HEK293 (cell line): ENCODE measurements around the gene ITPA.

ENCODE experiments used
- EGR2 ChIP-seq: fragments of 450-650 bp; formaldehyde crosslinking; IDR thresholded peaks from 2 replicates; pipeline ENCODE4 v1.5.1; 2016; ENCODE audit warnings: low read depth, missing biosample characterization, missing genetic modification characterization
- HOXC10 ChIP-seq: sonication (generic); formaldehyde crosslinking; IDR thresholded peaks from 2 replicates; pipeline ENCODE4 v1.8.1; 2023; ENCODE audit warnings: mild to moderate bottlenecking, missing genetic modification reagents
- HOXD13 ChIP-seq: sonication (generic); formaldehyde crosslinking; IDR thresholded peaks from 2 replicates; pipeline ENCODE4 v1.8.0; 2022; ENCODE audit warnings: missing genetic modification reagents, borderline replicate concordance
- OVOL3 ChIP-seq: fragments of 450-650 bp; formaldehyde crosslinking; IDR thresholded peaks from 2 replicates; pipeline ENCODE4 v1.5.1; 2016; ENCODE audit warnings: missing biosample characterization, missing genetic modification characterization
- PATZ1 ChIP-seq: fragments of 450-650 bp; formaldehyde crosslinking; IDR thresholded peaks from 2 replicates; pipeline ENCODE4 v1.5.1; 2016; ENCODE audit warnings: missing biosample characterization, missing genetic modification characterization
- PRDM4 ChIP-seq: fragments of 450-650 bp; formaldehyde crosslinking; IDR thresholded peaks from 2 replicates; pipeline ENCODE4 v1.5.1; 2017; ENCODE audit warnings: missing biosample characterization, missing genetic modification characterization
- RBAK ChIP-seq: fragments of 450-650 bp; formaldehyde crosslinking; IDR thresholded peaks from 2 replicates; pipeline ENCODE4 v1.5.1; 2016; ENCODE audit warnings: missing biosample characterization, missing genetic modification characterization
- REST ChIP-seq: fragments of 450-650 bp; formaldehyde crosslinking; IDR thresholded peaks from 2 replicates; pipeline ENCODE4 v1.5.1; 2016; ENCODE audit warnings: missing biosample characterization, missing genetic modification characterization
- SCRT2 ChIP-seq: fragments of 450-650 bp; formaldehyde crosslinking; IDR thresholded peaks from 2 replicates; pipeline ENCODE4 v1.5.1; 2016; ENCODE audit warnings: missing biosample characterization, missing genetic modification characterization
- TRIM28 ChIP-seq: IDR thresholded peaks from 2 replicates; pipeline ENCODE4 v1.6.1; 2011; ENCODE audit warnings: low read length, control low read depth, borderline replicate concordance
- TSHZ1 ChIP-seq: fragments of 450-650 bp; formaldehyde crosslinking; IDR thresholded peaks from 2 replicates; pipeline ENCODE4 v1.5.1; 2016; ENCODE audit warnings: missing biosample characterization, missing genetic modification characterization, borderline replicate concordance
- YY2 ChIP-seq: fragments of 450-650 bp; formaldehyde crosslinking; IDR thresholded peaks from 2 replicates; pipeline ENCODE4 v1.5.1; 2016; ENCODE audit warnings: missing biosample characterization, missing genetic modification characterization
- ZNF169 ChIP-seq: fragments of 450-650 bp; formaldehyde crosslinking; IDR thresholded peaks from 2 replicates; pipeline ENCODE4 v1.5.1; 2016; ENCODE audit warnings: missing biosample characterization, missing genetic modification characterization
- ZNF202 ChIP-seq: fragments of 450-650 bp; formaldehyde crosslinking; IDR thresholded peaks from 2 replicates; pipeline ENCODE4 v1.5.1; 2016; ENCODE audit warnings: missing biosample characterization, missing genetic modification characterization, borderline replicate concordance
- ZNF223 ChIP-seq: fragments of 450-650 bp; formaldehyde crosslinking; IDR thresholded peaks from 2 replicates; pipeline ENCODE4 v1.5.1; 2016; ENCODE audit warnings: missing biosample characterization, missing genetic modification characterization
- ZNF266 ChIP-seq: fragments of 450-650 bp; formaldehyde crosslinking; IDR thresholded peaks from 2 replicates; pipeline ENCODE4 v1.5.1; 2016; ENCODE audit warnings: missing biosample characterization, missing genetic modification characterization, low read depth
- ZNF37A ChIP-seq: fragments of 450-650 bp; IDR thresholded peaks from 2 replicates; pipeline ENCODE4 v1.5.1; 2018; ENCODE audit warnings: missing biosample characterization, missing genetic modification characterization
- ZNF488 ChIP-seq: fragments of 450-650 bp; formaldehyde crosslinking; IDR thresholded peaks from 2 replicates; pipeline ENCODE4 v1.5.1; 2016; ENCODE audit warnings: missing biosample characterization, missing genetic modification characterization
- ZNF510 ChIP-seq: fragments of 450-650 bp; formaldehyde crosslinking; IDR thresholded peaks from 2 replicates; pipeline ENCODE4 v1.5.1; 2018; ENCODE audit warnings: mild to moderate bottlenecking, missing genetic modification characterization, missing biosample characterization; ENCODE audit not compliant: insufficient replicate concordance
- ZNF513 ChIP-seq: fragments of 450-650 bp; IDR thresholded peaks from 2 replicates; pipeline ENCODE4 v1.5.1; 2018; ENCODE audit warnings: missing biosample characterization, missing genetic modification characterization
- ZNF600 ChIP-seq: fragments of 450-650 bp; formaldehyde crosslinking; IDR thresholded peaks from 2 replicates; pipeline ENCODE4 v1.5.1; 2016; ENCODE audit warnings: missing biosample characterization, missing genetic modification characterization
- ZNF701 ChIP-seq: fragments of 450-650 bp; formaldehyde crosslinking; IDR thresholded peaks from 2 replicates; pipeline ENCODE4 v1.5.1; 2016; ENCODE audit warnings: missing biosample characterization, missing genetic modification characterization
- ZNF704 ChIP-seq: fragments of 450-650 bp; formaldehyde crosslinking; IDR thresholded peaks from 2 replicates; pipeline ENCODE4 v1.5.1; 2016; ENCODE audit warnings: missing biosample characterization, missing genetic modification characterization
- ZNF76 ChIP-seq: fragments of 450-650 bp; formaldehyde crosslinking; IDR thresholded peaks from 2 replicates; pipeline ENCODE4; 2016; ENCODE audit warnings: low read depth, missing biosample characterization, missing genetic modification characterization, borderline replicate concordance
- ZNF785 ChIP-seq: fragments of 450-650 bp; formaldehyde crosslinking; IDR thresholded peaks from 2 replicates; pipeline ENCODE4 v1.5.1; 2016; ENCODE audit warnings: missing biosample characterization, missing genetic modification characterization

ITPA gene

GRCh38 chr20:3218307-3218988 lies 9.2 kb downstream of the ITPA start (continued):
- TF ChIP-seq YY2 (tag by site-specific recombination): no peak
- TF ChIP-seq ZNF513 (tag by site-specific recombination): no peak
- TF ChIP-seq ZNF488: no peak
- TF ChIP-seq HOXC10: no peak
- TF ChIP-seq ZNF510 (tag by site-specific recombination): no peak
- no peak for TF ChIP-seq ZNF266 (tag by site-specific recombination)
- TF ChIP-seq ZNF785: no peak
- no peak for TF ChIP-seq RBAK (tag by site-specific recombination)
- peak; percentile 53; the same call in 1 of the 2 replicates for TF ChIP-seq ZNF600
- TF ChIP-seq ZNF169 (tag by site-specific recombination): no peak
- no peak for TF ChIP-seq HOXD13
- TF ChIP-seq TSHZ1 (tag by site-specific recombination): no peak
- no peak for TF ChIP-seq ZNF223
- no peak for TF ChIP-seq ZNF202 (tag by site-specific recombination)
- peak; percentile 77; the same call in 1 of the 2 replicates for TF ChIP-seq PATZ1
- TF ChIP-seq ZNF76: no peak
- TF ChIP-seq ZNF701 (tag by site-specific recombination): no peak
- peak; percentile 86 for TF ChIP-seq EGR2 (tag by site-specific recombination)
- TF ChIP-seq SCRT2 (tag by site-specific recombination): 0 out of 2 replicates have a peak, but pooled peaks have one; percentile 45
- no peak for TF ChIP-seq OVOL3 (tag by site-specific recombination)
- TF ChIP-seq TRIM28: no peak
- no peak for TF ChIP-seq ZNF37A (tag by site-specific recombination)
- no peak for TF ChIP-seq REST (tag by site-specific recombination)
- no peak for TF ChIP-seq PRDM4
- no peak for TF ChIP-seq ZNF704 (tag by site-specific recombination)
